ENCODE data around the gene DMWD.

GRCh38 chr19:45842198-45842597 lies 49.6 kb upstream of the DMWD start:
- TF ChIP-seq CTCF (IDR thresholded peaks at IDR 0.05) (no peak), POLR2A (IDR thresholded peaks at IDR 0.05) (no peak)

All from uterus (tissue), 2 donors.